HG03469 (cell line): ENCODE measurements around the gene PIAS1.
"Not testable (repeated sequence)": the region's sequence is repeated elsewhere in the genome, so short reads cannot be mapped to it uniquely, and the experiment has no call there.

Experiments
- ATAC-seq: cut with Tn5 transposase; IDR thresholded peaks from one replicate; pipeline ENCODE4 v1.9.1; 2021; ENCODE audit warnings: mild to moderate bottlenecking, moderate library complexity, moderate number of reproducible peaks; ENCODE audit not compliant: unreplicated experiment

PIAS1 gene

GRCh38 chr15:68201153-68201878 is 147.2 kb downstream of the PIAS1 start:
- ATAC-seq = no peak

GRCh38 chr15:68201879-68202261 is 147.8 kb downstream of the PIAS1 start:
- no peak for ATAC-seq

GRCh38 chr15:68202994-68203393 is 148.9 kb downstream of the PIAS1 start:
- not testable (repeated sequence) for ATAC-seq

- ATAC-seq = no peak
Measured at GRCh38 chr15:68203486-68203885, 149.4 kb downstream of the PIAS1 start.

GRCh38 chr15:68203956-68204355 is 149.8 kb downstream of the PIAS1 start:
- ATAC-seq = no peak

- ATAC-seq = no peak
Measured at GRCh38 chr15:68204361-68204760, 150.2 kb downstream of the PIAS1 start.

GRCh38 chr15:68204776-68205557 is 150.9 kb downstream of the PIAS1 start, which contains the start of gene CALML4:
CALML4 (minus strand) TSS chr15:68205332; CDS start chr15:68205247, 85 bp downstream.
- no peak for ATAC-seq

GRCh38 chr15:68205558-68205944 is 151.4 kb downstream of the PIAS1 start:
- no peak for ATAC-seq

GRCh38 chr15:68205954-68206539 is 151.9 kb downstream of the PIAS1 start:
- ATAC-seq = no peak

GRCh38 chr15:68206711-68207151 is 152.6 kb downstream of the PIAS1 start:
- ATAC-seq = no peak

- ATAC-seq = no peak
Measured at GRCh38 chr15:68207176-68207935, 153.2 kb downstream of the PIAS1 start.

- ATAC-seq = no peak
Measured at GRCh38 chr15:68208136-68208535, 154.0 kb downstream of the PIAS1 start.

- ATAC-seq = no peak
Measured at GRCh38 chr15:68208636-68209240, 154.6 kb downstream of the PIAS1 start.

GRCh38 chr15:68209272-68209671 is 155.2 kb downstream of the PIAS1 start:
- ATAC-seq = no peak

GRCh38 chr15:68209735-68210408 is 155.8 kb downstream of the PIAS1 start:
- no peak for ATAC-seq

GRCh38 chr15:68210409-68210756 is 156.3 kb downstream of the PIAS1 start:
- no peak for ATAC-seq

GRCh38 chr15:68210821-68211655 is 156.9 kb downstream of the PIAS1 start:
- no peak for ATAC-seq

- ATAC-seq = no peak
Measured at GRCh38 chr15:68211656-68212320, 157.7 kb downstream of the PIAS1 start.

GRCh38 chr15:68213491-68213845 is 159.4 kb downstream of the PIAS1 start:
- ATAC-seq = not testable (repeated sequence)
